Lower lobe of right lung (tissue), 2 donors: ENCODE measurements around the gene SEPTIN2. TPM values are rescaled to one million over a fixed set of nuclear protein-coding genes. Genes with fewer than 3 reads are reported as not detected.
"Not testable (repeated sequence)": the region's sequence is repeated elsewhere in the genome, so short reads cannot be mapped to it uniquely, and the experiment has no call there.

ENCODE experiments used
- ATAC-seq, 2 donors: fragments of 200-7000 bp; cut with Tn5 transposase; one replicate each; pipeline ENCODE4 v1.9.1; 2020 to 2022; ENCODE audit warnings: mild to moderate bottlenecking in 2 of 2, moderate library complexity in 2 of 2
- DNase-seq: peaks from one replicate; pipeline ENCODE4 v3.0.0-alpha.2; 2020
- H3K27ac ChIP-seq: fragments of 200-600 bp; one replicate; pipeline ENCODE4 v1.8.0; 2022
- H3K27me3 ChIP-seq: fragments of 200-600 bp; one replicate; pipeline ENCODE4 v1.8.0; 2022; ENCODE audit warnings: low read depth
- H3K36me3 ChIP-seq: fragments of 200-600 bp; one replicate; pipeline ENCODE4 v1.8.0; 2022; ENCODE audit warnings: mild to moderate bottlenecking
- H3K4me1 ChIP-seq: fragments of 200-600 bp; one replicate; pipeline ENCODE4 v1.8.0; 2022
- H3K4me3 ChIP-seq: fragments of 200-600 bp; one replicate; pipeline ENCODE4 v1.8.0; 2022; ENCODE audit warnings: mild to moderate bottlenecking
- H3K9me3 ChIP-seq: fragments of 200-600 bp; one replicate; pipeline ENCODE4 v1.8.0; 2022
- intact Hi-C: fragments of 100-400 bp; cut with DNase I; formaldehyde crosslinking; loops from one replicate; pipeline ENCODE4 v1.11.0; 2022
- total RNA-seq: library from RNA; stranded (reverse); fragmentation: NEBNext Ultra II Directional; extraction: Animal tissue kit (Norgen Biotek cat#: 25700); gene quantifications from one replicate; pipeline ENCODE4 v1.2.1, GENCODE V29; 2021
- TF ChIP-seq, protein P1 (sequence below): fragments of 200-600 bp; IDR thresholded peaks from one replicate; pipeline ENCODE4 v1.8.0; 2022; ENCODE audit warnings: antibody characterized with exemption, mild to moderate bottlenecking
- donor health status: DM: no; HTN: yes; CAD: no; lungs with severe emphysema.

SEPTIN2 gene
- total RNA-seq, 1 donor from 2014 or later: 255 TPM

DNA sequence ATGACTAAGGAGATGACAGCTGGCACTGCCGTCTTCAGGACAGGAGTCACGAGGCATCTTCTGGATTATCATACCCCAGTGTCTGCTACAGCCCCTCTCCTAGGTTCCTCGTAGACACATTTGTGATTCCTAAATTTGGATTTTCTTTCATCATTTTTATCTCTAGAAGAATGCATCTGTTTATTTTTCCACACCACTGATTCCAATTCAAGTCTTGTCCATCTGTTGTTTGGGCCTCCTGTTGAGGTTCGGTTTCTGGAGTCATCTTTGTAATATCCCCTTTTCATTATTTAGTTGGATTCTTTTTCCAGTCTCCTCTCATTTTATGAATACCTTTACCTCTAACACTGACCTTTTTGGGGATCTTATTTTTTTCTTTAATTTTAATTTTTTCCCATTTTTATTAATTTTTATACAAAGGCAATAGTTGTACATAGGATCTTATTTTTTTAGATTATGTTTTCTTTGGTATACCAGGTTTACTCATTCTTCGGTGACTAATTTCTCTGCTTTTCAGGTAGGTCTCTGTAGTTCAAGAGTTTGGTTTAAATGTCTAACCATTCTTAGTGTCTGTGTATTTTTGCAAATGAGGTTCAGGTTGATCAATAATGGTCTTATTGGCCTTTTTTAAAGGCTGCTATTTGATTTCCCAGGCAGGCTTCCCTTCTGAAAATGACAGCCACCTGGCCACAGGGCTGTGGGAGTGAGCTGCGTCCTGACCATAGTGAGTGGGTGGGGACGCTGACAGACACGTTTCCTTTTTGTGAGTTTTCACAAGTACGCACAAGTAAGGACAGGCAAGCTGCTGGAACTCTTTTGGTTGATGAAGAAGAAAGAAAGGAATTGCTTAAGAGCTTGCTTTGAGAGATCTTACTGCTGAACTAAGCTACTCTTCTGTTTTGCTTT, 74.8 kb downstream of the SEPTIN2 start:
- no peak for DNase-seq
- H3K4me1 ChIP-seq: no peaks in the 10 kb centered on the region

DNA sequence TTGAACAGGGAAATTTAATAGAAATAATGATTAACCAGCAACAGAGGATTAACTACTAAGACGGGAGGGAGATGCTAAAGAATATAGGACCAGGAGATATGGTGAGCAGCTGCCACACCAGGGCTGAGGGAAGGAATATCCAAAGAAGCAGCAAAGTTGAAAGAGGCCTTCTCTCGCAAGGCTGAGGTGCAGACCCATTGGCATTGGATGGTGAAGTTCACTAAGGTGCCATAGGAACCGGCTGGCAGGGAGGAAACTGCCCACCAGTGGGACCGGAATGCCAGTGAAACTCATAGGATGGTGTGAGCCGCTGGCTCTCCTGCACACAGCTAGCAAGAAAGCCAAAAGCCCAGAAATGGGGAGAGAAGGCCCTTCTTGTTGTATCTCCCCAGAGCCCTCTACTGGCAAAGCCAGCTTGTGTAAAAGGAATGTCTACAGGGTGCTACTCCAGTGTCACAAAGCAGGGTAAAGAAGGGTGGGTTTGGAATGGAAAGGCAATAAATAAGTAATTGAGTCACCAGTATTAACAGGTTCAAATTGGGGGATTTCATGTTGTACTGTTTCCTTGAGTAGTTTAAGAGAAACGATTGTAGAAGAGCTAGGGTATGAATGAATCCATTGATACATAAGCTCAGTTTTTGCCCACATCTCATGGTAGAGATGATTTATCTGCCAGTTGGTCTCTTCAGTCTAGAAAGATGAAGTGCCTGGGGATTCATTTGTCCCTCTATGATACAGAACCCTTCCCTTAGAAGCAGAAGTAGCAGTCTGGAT, 76.4 kb downstream of the SEPTIN2 start:
- Histone ChIP-seq H3K4me3 (no peak overlapping the region), H3K27ac (no peak overlapping the region), H3K4me1 (no peaks in the 10 kb centered on the region), H3K9me3 (no peaks in the 10 kb centered on the region), H3K27me3 (no peaks in the 10 kb centered on the region), H3K36me3 (no peaks in the 10 kb centered on the region)
- DNase-seq: no peak
- intact Hi-C loops: no loop called here
- TF ChIP-seq, protein P1, sequence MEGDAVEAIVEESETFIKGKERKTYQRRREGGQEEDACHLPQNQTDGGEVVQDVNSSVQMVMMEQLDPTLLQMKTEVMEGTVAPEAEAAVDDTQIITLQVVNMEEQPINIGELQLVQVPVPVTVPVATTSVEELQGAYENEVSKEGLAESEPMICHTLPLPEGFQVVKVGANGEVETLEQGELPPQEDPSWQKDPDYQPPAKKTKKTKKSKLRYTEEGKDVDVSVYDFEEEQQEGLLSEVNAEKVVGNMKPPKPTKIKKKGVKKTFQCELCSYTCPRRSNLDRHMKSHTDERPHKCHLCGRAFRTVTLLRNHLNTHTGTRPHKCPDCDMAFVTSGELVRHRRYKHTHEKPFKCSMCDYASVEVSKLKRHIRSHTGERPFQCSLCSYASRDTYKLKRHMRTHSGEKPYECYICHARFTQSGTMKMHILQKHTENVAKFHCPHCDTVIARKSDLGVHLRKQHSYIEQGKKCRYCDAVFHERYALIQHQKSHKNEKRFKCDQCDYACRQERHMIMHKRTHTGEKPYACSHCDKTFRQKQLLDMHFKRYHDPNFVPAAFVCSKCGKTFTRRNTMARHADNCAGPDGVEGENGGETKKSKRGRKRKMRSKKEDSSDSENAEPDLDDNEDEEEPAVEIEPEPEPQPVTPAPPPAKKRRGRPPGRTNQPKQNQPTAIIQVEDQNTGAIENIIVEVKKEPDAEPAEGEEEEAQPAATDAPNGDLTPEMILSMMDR: peak; percentile 46
- ATAC-seq: peak; percentile 77 to 80

More for the DNA sequence above, 74.8 kb downstream of the SEPTIN2 start:
- no peaks in the 10 kb centered on the region for H3K9me3 ChIP-seq
- no peak overlapping the region for H3K4me3 ChIP-seq
- no peak for ATAC-seq
- intact Hi-C loops: no loop called here
- H3K36me3 ChIP-seq: no peaks in the 10 kb centered on the region
- no peak overlapping the region for H3K27ac ChIP-seq
- TF ChIP-seq, protein P1: no peak
- H3K27me3 ChIP-seq: no peaks in the 10 kb centered on the region

DNA sequence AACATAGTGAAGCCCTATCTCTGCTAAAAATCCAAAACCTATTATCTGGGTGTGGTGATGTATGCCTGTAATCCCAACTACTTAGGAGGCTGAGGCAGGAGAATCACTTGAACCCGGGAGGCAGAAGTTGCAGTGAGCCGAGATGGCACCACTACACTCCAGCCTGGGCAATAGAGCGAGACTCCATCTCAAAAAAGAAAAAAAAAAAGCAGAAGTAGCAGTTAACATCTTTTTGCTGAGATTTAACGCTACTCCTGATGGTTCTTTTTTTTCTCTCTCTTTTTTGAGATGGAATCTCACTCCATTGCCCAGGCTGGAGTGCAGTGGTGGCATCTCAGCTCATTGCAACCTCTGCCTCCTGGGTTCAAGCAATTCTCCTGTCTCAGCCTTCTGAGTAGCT, 77.0 kb downstream of the SEPTIN2 start:
- DNase-seq, H3K36me3 ChIP-seq, H3K9me3 ChIP-seq, H3K4me3 ChIP-seq, intact Hi-C loops, H3K27me3 ChIP-seq, H3K27ac ChIP-seq, ATAC-seq, H3K4me1 ChIP-seq: not testable (repeated sequence)

DNA sequence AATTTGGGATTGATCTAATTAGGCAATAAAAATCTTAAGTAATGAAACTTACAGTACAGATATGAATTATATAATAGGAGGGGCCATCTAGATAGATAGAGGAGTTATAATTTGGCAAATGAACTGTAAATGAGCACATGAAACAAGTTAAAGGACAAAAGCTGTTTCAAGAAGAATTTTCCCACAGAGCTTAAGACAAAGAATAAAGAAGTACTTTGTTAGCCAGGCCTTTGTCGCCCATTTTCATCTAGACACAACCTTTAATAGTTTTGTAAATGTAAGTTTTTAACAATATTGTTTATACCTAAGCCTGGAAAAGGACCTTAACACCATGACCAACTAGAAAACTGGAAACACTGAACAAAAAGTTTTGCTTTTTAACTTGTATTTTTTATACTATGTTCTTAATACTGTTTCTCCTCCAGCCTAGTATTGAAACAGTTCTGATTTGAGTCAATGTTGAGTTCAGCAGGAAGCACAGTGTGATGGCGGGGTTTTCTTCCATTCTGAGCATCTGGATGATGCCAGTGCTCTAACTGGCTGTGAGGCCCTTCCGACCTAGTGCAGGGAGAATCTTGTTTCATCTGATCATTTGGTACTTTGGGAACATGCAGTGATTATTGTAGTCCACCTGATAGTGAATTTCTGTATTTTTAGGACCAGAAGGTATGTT, 77.9 kb downstream of the SEPTIN2 start:
- DNase-seq (no peak), ATAC-seq (no peak)
- intact Hi-C loops: no loop called here
- no peaks in the 10 kb centered on the region for H3K9me3 ChIP-seq
- no peak overlapping the region for H3K27ac ChIP-seq
- H3K36me3 ChIP-seq: no peaks in the 10 kb centered on the region
- H3K4me3 ChIP-seq: no peak overlapping the region
- H3K4me1 ChIP-seq: no peaks in the 10 kb centered on the region
- TF ChIP-seq, protein P1: no peak
- no peaks in the 10 kb centered on the region for H3K27me3 ChIP-seq

DNA sequence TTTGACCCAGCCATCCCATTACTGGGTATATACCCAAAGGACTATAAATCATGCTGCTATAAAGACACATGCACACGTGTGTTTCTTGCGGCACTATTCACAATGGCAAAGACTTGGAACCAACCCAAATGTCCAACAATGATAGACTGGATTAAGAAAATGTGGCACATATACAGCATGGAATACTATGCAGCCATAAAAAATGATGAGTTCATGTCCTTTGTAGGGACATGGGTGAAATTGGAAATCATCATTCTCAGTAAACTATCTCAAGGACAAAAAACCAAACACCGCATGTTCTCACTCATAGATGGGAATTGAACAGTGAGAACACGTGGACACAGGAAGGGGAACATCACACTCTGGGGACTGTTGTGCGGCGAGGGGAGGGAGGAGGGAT, 81.1 kb downstream of the SEPTIN2 start:
- intact Hi-C loops, H3K27ac ChIP-seq: not testable (repeated sequence)

More for the DNA sequence above, 81.1 kb downstream of the SEPTIN2 start:
- ATAC-seq, H3K9me3 ChIP-seq, H3K36me3 ChIP-seq, H3K4me3 ChIP-seq, H3K27me3 ChIP-seq, DNase-seq, H3K4me1 ChIP-seq: not testable (repeated sequence)
